Fibroblast of skin of right quadriceps (primary cell): ENCODE measurements around the gene PER1.

ENCODE experiments used
- DNase-seq: peaks from one replicate; pipeline ENCODE4 v3.0.0-alpha.2; 2013

PER1 gene

DNA sequence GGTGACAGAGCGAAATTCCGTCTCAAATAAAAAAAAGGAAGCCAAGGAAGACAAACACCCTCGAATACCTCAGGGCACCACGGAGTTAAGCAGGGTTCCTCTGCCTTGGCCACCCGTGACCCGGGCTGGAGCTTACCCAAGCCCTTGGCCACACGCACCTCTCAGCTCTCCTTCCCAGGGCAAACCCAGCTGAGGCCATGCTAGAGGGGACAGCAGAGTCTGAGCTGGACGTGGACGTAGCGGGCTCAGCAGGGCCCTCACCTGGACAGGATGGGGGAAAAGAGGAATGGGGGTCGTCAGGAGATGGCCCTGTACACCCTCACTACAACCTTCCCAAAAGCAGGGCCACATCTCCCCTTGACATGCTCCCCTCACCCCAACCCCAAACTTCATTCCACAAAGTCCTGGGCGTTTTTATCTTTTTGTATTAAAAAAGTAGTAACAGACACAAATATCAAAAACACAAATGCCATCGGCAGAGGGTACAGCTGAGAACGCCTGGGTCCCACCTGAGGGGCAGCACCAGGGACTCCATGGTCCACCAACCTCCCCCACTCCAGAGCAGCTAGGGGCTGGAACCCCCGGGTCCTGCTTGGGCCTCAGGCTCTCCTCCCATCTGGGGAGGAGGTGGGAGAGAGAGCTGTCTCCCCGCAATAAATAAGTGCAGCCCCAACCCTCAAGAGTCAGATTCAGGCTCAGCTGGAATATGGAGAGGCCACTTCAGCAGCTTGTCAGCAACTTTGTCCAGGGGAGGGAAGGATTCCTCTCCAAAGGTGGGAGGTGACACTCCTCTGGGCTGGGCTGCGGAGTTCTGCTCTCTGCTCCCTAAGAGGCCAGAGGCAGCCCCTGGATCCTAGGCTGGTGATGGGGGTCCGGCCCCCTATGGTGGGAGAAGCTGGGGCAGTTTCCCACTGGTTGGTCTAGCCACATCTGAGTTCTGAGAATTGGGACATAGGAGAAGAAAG lies 11.9 kb downstream of the PER1 start:
- DNase-seq: no peak

DNA sequence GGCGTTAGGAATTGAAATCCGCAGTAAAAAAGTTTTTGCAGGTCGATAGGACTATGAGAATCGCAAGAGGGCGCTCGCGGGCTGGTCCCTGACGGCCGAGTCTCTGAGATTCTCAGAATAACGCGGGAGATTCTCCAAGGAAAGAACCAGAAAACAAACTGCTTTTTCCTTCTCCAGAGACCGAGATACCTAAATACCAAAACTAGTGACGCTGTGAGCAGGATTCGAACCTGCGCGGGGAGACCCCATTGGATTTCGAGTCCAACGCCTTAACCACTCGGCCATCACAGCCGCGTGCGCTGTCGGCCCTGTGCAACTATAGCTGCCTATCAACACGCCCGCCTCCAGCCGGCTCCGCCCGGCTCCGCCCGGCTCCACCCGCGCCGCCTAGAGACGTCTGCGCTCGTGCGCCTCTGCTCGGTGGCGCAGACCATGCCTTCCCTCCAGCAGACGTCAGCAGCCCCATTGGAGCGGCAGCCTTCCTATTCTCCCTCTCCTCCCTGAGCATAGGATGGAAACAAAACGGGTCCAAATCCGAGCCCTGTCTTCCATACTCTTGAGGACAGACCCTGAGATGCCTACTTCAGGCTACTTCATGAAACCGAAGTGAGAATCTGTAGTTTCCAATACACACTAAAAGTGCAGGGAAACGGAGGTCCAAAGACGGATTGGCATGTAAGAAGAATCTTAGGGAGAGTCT lies 13.4 kb downstream of the PER1 start:
- peak; percentile 99 for DNase-seq

GRCh38 chr17:8138374-8138671 lies 13.9 kb downstream of the PER1 start:
- DNase-seq: no peak

GRCh38 chr17:8137645-8138373 lies 14.4 kb downstream of the PER1 start:
- DNase-seq: no peak

DNA sequence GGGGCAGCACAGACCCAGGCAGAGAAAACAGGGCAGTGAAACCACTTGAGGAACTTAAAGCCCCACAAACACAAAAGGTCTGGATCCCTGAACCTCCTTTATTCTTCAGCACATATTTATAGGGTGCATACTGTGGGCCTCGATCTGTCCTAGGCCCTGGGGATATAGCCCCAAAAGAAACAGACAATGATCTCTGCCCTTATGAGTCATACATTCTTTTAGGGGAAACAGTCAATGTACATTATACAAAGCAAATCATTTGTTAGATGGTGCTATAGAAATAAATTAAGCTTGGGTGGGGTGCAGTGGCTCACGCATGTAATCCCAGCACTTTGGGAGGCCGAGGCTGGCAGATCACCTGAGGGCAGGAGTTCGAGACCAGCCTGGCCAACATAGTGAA lies 18.3 kb downstream of the PER1 start:
- DNase-seq: no peak

GRCh38 chr17:8133399-8133798 lies 18.8 kb downstream of the PER1 start:
- no peak for DNase-seq

DNA sequence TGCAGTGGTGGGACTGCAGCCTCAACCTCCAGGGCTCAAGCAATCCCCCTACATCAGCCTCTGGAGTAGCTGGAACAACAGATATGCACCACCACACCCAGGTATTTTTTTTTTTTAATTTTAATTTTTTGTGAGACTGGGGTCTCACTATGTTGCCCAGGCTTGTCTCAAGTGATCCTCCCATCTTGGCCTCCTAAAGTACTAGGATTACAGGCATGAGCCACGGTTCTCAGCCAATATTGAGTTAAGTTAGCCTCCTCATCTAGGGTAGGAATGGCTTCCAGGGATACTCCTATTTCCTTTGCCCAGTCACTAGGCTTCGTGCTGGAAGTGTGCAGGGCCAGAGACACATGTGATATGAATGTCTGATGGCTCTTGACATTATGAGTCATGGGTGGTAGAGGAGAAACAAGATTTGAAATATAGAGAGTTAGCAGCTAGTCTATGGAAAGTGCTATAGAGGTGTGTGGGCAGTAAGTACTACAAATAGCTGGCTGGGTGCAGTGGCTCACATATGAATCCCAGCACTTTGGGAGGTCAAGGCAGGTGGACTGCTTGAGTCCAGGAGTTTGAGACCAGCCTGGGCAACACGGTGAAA lies 20.3 kb downstream of the PER1 start:
- no peak for DNase-seq

DNA sequence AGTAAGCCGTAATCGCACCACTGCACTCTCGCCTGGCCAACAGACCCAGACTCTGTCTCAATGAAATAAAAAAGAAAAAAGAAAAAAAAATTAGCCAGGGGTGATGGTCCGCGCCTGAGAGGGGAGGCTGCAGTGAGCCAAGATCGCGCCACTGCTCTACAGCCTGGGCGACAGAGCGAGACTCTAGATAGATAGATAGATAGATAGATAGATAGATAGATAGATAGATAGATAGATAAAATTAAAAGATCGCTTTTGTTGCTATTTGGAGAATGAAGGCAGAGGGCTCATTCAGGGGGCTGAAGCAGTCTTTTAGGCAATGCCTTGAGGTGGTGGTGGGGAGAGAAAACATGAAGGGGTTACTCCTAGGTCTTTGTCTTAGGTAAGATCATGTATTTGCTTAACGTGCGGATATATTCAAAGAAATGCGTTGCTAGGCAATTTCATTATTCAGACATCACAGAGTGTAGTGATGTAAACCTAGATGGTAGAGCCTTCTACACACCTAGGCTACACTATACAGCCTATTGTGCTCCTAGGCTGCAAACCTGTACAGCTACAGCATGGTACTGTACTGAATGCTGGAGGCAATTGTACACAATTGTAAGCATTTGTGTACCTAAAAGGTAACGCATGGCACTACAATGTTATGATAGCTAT lies 23.9 kb downstream of the PER1 start:
- no peak for DNase-seq

- no peak for DNase-seq
Observed at GRCh38 chr17:8126491-8127066, 25.6 kb downstream of the PER1 start.

- DNase-seq: no peak
Observed at GRCh38 chr17:8125947-8126490, 26.2 kb downstream of the PER1 start.

GRCh38 chr17:8125154-8125946 lies 26.9 kb downstream of the PER1 start:
- peak; percentile 74 for DNase-seq

DNA sequence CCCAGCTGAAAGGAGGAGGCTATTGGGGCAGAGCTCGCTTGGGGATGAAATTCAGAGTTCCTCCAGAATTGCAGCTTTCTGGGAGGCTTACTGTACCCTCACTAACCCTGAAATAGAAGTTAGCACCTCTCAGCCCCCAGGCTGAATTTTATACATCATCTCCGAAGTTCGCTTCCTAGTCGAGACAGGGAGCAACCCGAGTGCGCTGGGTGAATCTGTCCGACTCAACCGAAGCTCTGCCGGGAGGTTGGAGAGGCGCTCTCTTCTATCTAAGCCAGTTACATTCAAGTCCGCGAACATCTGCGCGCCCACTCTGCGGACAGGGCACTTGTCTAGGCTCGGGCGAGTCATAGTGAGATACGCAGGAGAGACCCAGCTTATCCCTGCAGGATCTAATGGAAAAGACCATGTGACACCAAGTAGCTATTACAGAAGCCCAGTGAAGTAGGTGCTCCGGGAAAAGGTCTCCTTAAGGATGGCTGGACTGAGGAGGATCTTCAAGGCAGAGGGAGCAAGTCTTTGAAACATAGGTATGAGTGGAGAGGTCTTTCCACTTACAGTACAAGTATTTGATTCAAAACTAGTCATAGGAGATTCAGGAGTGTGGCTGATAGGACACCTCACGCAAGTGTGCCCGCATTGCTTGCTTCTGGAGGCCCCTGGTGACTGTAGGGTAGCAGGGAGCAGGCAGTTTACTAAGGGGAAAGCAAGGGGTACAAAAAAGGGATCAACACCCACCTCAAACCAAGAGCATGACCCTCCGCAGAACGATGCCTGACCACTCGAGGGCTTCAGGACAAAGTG lies 27.7 kb downstream of the PER1 start:
- DNase-seq: no peak

DNA sequence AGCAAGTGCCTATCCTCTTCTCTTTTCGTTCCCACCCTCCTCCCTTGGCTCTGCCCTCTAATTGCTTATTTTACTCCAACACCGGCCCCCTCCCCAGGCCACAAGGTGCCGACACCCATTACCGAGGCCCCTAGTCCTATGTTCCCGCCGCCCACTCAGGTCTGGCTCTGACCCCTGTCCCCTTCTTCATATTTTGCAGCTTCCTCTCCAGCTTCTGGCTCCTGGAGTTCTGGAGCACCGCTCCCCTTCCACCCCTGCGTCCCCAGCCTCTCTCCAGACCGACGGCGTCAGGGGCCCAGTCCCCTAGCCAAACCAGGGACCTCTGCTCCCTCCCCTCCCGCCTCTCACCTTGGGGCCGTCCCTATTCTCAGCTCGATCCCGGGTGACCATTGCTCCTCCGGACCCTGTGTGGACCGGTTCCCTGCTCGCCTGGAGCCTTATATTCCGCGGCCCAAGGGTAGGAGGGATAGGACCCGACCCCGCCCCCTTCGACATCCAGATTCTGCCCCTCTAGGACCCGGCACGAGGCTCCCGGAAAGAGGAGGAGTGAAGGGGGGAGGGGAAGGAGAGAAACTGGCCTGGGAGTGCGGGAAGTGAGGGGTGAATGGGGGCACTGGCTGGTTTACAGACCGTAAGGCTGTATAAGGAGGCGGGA lies 28.4 kb downstream of the PER1 start, which contains the start of gene HES7:
TSS of gene HES7 (minus strand) at position 412 of the 655 bp plus-strand sequence. CDS start at position 390, 22 bp downstream.
- DNase-seq: no peak

GRCh38 chr17:8122924-8123694 lies 29.1 kb downstream of the PER1 start:
- DNase-seq: no peak

- DNase-seq: no peak
Observed at GRCh38 chr17:8122422-8122923, 29.7 kb downstream of the PER1 start.

DNA sequence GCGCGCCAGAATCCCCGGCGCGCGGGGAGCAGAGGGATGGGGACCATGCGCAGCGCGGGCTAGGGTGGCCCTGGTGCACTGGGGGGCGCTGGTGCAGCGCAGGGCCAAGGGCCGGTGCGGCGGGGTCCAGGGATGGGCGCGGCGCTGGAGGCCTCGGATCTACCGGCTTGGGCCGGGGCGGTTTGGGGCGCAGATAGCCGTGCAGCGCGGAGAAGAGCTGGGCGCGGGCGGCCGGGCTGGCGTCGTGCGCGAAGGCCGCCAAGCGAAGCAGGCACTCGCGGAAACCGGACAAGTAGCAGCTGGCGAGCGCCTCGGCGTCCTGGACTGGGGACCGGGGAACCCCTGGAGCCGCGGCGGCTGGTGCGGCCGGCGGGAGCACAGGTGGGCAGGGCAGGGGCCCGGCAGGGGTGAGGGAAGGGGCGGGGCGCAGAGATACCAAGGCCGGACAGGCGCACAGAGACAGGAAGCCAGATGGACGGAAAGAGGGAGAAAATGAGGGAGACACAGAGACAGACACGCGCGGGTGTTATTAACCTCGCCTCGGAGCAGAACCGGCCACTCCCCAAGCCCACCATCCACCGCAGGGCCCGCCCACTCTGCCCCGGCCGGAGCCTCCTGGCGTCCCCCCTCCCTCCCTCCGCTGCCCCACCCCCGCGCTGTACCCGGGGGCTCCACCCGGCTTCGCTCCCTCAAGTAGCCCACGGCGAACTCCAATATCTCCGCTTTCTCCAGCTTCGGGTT lies 30.4 kb downstream of the PER1 start:
- peak; percentile 66 for DNase-seq

- DNase-seq: no peak
Observed at GRCh38 chr17:8121407-8121680, 30.9 kb downstream of the PER1 start.
